Measurements from ENCODE around the gene HAPLN3.

The HAPLN3 gene

GRCh38 chr15:88834211-88834812 is 61.0 kb downstream of the HAPLN3 start:
- in situ Hi-C loops (cut with HindIII; ENCODE audit: low sequenced_read_pairs), result no loop called here

GRCh38 chr15:88833731-88834100 is 61.6 kb downstream of the HAPLN3 start:
- in situ Hi-C loops (cut with HindIII; ENCODE audit: low sequenced_read_pairs), result no loop called here

GRCh38 chr15:88832820-88833730 is 62.3 kb downstream of the HAPLN3 start:
- in situ Hi-C loops (cut with HindIII; ENCODE audit: low sequenced_read_pairs), result no loop called here

- in situ Hi-C loops (cut with HindIII; ENCODE audit: low sequenced_read_pairs), result no loop called here
Measured at GRCh38 chr15:88830016-88830415, 65.3 kb downstream of the HAPLN3 start.

DNA sequence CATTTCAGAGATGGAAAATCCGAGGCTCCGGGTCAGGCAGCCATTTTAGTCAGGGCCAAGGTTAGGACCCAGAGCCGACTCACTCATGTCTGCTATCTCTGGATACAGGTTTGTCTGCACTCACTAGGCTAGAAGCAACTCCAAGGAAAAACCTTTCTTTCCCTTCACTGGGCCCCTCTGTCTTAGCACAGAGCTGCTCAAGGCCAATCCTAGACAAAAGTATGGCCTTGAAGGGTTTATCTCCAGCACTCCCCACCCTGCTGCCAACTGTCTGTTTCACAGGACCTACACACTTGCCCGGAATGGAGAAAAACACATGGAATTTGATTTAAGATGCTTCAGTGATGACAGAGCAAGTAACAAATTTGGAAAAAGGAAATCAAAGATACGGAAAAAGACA is 66.6 kb downstream of the HAPLN3 start:
- in situ Hi-C loops (cut with HindIII; ENCODE audit: low sequenced_read_pairs), result no loop called here

Measured in endothelial cell of hepatic sinusoid (primary cell).